H54 (cell line): ENCODE results near the gene GPAT2.
"Not testable (repeated sequence)": the region's sequence is repeated elsewhere in the genome, so short reads cannot be mapped to it uniquely, and the experiment has no call there.

Experiments used
- DNase-seq: peaks from one replicate; pipeline ENCODE4 v3.0.0; 2011; ENCODE audit warnings: low spot score, mixed read lengths; ENCODE audit not compliant: insufficient read length
- FAIRE-seq: peaks from 3 replicates; lab custom pipeline; 2011; peaks lifted over from hg19 to GRCh38; lab: Jason Lieb, UNC
- POLR2A ChIP-seq: IDR thresholded peaks from 2 replicates; pipeline ENCODE4 v1.6.1; 2011; ENCODE audit warnings: low read depth, mild to moderate bottlenecking, low read length

The GPAT2 gene

GRCh38 chr2:96025755-96026154, 9.0 kb downstream of the GPAT2 start:
- DNase-seq, FAIRE-seq: not testable (repeated sequence)

DNA sequence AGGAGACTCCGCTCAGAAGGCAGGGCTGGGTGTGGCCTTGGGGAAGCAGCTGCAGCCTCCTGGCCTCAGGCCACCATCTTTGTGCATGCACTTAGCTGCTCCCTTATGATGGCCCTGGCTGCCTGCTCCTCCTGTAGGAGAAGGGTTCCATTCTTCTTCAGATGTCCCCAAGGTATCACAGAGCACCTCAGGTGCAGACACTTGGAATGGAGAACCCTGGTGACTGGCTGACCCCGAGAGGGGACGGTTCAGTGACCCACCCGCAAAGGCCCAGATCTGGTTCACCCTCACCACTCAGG, 9.6 kb downstream of the GPAT2 start:
- DNase-seq (no peak), FAIRE-seq (no peak)
- no peak for TF ChIP-seq POLR2A

DNA sequence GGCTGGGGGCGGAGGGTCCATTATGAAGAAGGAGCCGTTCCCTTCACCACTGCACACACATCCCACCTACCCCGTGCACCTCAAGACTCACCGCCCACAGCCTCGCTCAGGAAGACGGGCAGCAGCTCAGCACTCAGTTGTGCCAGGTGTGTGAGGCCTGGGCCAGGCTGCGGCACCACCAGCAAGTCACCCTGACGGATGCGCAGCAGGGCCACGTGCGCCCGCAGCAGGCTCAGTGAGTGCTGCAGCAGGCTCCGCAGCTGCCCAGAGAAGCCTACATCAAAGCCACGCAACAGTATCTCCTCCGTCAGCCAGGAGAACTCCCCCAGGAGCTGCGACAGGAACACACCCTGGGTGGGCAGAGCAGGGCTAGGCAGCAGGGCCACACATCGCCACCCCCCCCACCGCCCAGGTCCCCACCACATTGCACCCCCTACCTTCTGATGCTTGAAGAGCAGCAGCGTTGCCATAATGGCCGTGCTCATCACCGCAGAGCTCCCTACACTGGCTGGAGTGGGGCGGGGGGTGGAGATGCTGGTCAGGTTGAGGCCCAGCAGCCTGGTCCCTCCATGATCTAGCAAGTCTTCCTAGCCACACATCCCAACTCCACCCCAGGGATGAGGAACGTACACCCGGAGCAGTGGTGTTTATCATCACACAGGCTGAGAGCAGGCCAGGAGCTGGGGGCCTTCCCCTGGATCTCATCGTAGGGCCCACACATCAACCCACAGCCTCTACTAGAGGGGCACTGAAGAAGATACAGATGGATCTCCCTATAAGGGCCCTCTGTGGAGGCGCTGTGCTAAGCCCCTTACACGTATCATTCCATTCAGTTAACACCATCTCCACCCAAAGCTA, 10.2 kb downstream of the GPAT2 start:
- no peak for TF ChIP-seq POLR2A
- FAIRE-seq (no peak), DNase-seq (no peak)

GRCh38 chr2:96023701-96024100, 11.0 kb downstream of the GPAT2 start:
- not testable (repeated sequence) for DNase-seq, FAIRE-seq

GRCh38 chr2:96022701-96023447, 11.8 kb downstream of the GPAT2 start:
- peak; percentile 64 for DNase-seq
- not testable (repeated sequence) for FAIRE-seq

- FAIRE-seq = not testable (repeated sequence)
Measured at GRCh38 chr2:96022126-96022525, 12.6 kb downstream of the GPAT2 start.

GRCh38 chr2:96021142-96021541, 13.6 kb downstream of the GPAT2 start:
- FAIRE-seq, DNase-seq: not testable (repeated sequence)

More at GRCh38 chr2:96022126-96022525, 12.6 kb downstream of the GPAT2 start:
- not testable (repeated sequence) for DNase-seq

DNA sequence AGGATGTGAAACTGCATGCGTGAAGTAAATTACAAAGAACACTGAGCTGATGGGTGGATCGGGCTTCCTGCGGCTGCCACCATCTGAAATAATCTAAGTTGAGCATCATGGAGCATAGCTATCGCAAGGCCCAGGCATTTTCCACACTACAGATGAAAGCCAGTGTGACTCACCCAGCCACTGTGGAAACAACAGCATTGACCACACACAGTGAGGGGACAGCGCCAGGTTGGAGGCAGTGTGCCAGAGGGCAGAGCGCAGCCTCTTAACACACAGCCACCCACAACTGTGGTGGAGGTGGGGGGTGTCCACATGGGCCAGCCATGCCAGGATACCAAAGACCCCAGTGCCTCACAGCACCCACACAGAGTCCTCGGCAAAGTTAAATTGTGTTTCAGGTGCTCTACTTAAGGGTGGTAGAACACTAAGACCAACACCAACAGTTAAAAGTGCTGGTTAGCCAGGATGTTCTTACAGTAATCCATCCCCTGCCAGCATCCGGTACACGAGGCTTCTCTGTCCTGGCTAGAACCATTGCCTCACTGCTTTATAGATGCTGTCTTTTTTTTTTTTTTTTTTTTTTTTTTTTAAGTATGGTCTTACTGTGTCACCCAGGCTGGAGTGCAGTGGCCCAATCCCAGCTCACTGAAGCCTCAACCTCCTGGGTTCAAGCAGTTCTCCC, 14.7 kb downstream of the GPAT2 start:
- FAIRE-seq = peak; percentile 41

GRCh38 chr2:96016321-96016720, 18.4 kb downstream of the GPAT2 start:
- DNase-seq, FAIRE-seq: not testable (repeated sequence)

More for the DNA sequence above, 14.7 kb downstream of the GPAT2 start:
- DNase-seq = not testable (repeated sequence)

GRCh38 chr2:96012792-96013264, 21.9 kb downstream of the GPAT2 start:
- not testable (repeated sequence) for DNase-seq, FAIRE-seq

DNA sequence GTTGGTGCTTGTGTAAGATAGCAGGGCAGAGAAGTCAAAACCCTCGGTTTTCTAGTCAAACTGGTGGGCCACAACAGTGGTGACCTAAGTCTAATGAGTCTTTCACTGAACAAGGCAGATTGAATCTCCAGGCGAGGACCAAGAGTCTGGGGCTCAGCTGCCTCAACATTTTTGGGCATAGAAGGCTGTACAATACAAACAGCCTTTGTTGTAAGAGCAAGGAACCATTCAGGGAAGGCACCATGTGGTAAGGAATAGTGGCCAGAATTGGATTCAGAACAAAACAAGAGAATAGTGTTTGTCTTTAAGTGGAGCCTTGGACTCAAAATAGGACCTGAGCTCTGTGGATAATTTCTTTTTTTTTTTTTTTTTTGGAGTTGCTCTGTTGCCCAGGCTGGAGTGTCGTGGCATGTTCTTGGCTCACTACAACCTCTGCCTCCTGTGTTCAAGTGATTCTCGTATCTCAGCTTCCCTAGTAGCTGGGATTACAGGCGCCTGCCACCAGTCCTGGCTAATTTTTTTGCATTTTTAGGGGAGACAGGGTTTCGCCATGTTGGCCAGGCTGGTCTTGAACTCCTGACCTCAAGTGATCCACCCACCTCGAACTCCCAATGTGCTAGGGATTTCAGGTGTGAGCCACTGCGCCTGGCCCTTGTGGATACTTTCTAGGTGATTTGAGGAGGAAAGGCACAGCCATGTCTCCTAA, 22.5 kb downstream of the GPAT2 start:
- not testable (repeated sequence) for FAIRE-seq, DNase-seq

DNA sequence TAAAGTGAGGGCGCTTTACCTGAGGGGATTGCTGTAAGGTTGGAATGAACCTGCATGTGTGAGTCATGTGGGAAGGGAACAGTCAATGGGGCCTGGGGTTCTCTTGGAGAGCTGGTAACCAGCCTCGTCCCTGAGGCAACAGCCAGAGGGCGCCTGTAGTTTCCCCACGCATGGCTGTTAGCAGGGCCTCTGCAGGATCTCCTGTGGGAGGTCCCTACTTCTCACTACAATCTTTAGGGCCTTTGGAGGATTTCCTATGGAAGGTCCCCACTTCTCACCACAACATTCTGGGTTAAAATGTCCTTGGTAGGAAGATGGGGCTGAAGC, 23.6 kb downstream of the GPAT2 start:
- FAIRE-seq = peak; percentile 43
- DNase-seq = not testable (repeated sequence)

DNA sequence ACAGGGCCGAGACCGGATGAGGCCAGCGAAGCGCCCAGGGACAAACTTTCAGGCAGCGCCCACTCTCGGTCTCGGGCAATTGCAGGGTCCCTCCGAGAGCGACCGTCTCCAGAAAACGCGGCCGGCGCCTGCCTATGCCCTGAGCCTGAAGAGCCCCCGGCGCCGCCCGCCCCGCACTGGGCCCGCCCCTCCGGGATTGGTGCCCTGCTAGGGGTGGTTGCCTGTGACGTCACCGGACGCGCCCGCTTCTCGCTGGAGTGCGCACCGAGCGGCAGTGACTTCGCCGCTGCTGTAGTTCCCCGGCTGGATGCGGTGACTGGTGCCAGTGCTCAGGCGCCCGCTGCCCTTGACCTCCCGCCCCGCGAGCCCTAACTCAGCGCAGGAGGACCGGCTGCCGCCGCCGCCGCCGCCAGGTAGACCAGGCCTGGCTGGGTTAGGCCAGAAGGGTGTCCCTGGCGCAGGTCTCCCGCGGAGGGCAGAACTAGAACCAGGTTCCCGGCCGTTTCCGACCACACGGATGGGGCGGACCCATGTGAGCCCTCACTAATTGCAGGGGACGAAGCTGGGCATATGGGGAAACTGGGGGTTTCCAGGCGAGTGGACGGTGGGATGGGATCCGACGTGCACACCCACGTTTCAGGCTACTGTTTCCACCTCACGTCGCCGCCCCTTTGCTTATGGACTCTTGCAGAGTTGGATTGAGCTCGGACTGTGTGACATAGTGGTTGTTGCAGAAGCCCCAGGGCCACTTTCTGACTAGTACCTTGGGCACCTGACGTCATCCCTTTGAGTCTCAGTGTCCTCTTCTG, 24.2 kb downstream of the GPAT2 start:
- FAIRE-seq (peak; percentile 55), DNase-seq (peak; percentile 29)

DNA sequence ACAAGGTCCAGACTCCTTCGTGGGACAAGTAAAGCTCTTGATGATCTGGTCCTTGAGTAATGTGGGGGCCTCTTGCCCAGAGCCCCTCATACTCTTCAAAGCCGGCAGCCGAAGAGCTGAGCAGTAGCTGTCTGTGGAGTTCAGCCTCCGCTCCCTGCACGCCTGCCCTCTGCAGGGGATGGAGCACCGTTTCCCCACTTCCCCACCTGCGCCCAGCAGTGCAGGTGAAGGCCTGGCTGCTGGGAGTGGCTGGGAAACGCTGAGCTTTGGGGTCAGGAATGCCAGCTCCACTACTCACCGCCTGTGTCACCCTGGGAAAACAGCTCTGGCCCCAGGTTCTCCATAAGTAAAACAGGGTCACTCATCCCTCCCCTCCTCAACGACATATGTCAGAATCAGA, 24.9 kb downstream of the GPAT2 start:
- not testable (repeated sequence) for FAIRE-seq, DNase-seq

GRCh38 chr2:96008051-96008450, 26.7 kb downstream of the GPAT2 start:
- FAIRE-seq, DNase-seq: not testable (repeated sequence)

GRCh38 chr2:96006248-96006647, 28.5 kb downstream of the GPAT2 start:
- not testable (repeated sequence) for FAIRE-seq, DNase-seq

DNA sequence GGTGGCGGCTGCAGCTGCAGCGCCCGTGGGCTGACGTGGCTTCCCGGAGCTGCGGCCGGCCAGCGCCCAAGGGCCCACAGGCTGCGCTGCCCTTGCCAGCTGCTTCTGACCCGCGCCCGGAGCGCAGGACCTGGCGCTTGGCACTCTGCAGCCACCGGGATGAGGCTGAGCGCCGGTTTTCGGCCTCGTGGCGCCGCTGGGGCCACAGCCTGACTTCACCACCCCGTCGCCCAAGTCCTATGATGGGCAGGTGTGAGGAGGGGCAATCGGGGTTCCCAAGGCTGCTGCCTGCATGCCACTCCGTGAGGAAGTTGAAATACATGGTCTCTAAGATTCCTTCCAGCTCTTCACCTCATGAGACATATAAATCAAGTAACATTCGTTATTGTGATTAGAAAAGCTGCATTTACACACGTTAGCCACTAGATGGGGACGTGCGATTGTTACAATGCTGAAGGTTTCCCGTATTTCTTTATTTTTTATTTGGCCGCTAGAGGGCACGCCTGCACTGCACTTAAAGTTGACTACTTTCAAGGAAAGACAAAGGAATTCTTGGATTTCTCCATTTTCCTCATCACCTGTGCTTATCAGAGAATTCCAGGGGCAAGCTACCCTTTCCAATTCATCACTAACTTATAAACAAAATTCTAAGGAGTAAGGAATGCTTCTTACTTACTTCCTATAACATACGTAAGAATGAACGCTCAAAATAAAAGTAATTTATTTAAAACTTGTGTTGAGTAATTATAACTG, 42.0 kb downstream of the GPAT2 start:
- peak; percentile 99 for FAIRE-seq
- DNase-seq = peak; percentile 2

DNA sequence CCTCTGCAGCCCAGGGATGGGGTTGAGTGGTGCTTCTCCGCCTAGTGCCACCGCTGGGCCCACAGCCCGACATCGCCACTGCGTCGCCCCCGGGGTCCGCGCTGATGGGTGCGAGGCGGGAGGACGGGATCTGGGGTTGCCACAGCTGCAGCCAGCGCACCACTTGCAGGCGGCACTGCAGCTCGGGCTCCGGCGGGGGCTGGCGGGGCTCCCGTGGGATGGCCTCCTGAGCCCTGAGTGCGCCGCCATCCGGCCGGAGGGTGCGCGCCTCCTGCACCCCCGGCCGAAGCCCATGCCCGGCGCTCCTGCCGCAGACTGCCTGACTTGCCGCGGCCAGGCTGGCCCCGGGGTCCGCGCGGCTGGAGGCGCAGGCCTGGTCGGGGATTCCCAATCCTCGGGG, 42.6 kb downstream of the GPAT2 start:
- FAIRE-seq, DNase-seq: not testable (repeated sequence)
